AG20443 (cell line): Measurements from ENCODE around the gene ETF1.
A peak's percentile ranks its signal among the peaks of the same experiment; 100 is the strongest.

Experiments used
- DNase-seq: peaks from one replicate; pipeline ENCODE4 v3.0.0; 2012; ENCODE audit warnings: low spot score, mixed read lengths

Gene ETF1

DNA sequence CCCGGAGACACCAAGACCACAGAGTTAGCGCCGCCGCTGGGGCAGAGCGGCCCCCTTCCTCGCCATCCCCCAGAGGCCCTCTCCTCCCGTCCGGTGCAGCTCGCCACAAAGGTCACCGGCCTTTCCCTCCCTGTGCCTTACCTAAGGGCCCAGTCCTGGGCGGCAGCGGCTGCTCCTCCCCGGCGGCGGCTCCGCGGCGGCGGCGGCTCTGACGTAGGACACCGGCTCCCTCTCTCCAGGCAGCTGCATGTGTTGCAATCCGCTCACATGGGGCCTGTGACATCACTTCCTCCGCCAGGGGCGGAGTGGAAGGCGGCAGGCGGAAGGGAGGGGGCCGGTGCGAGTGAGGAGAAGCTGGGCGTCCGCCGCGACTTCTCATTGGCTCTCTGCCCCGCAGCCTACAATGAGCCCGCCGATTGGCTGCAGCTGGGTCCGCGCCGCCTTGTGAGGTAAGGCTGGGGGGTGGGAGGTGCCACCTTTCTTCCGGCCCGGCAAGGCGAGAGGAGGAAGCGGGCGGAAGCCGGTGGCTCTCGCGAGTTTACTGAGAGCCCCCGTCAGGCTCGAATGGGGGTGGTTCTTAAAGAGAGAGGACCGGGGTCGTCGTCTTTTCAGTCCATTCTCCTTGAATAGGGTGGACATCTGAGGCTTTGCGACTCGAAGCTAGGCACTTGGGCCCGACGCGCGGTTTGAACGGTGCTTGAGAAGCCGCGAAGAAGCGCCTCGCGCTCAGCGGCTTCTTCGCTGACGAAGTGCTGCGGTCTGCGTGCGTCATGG lies at the start of gene ETF1:
Gene ETF1, minus strand, starts transcription at position 281 of the 774 bp plus-strand sequence. CDS start 318 bp downstream, outside the sequence.
- peak; percentile 98 for DNase-seq

DNA sequence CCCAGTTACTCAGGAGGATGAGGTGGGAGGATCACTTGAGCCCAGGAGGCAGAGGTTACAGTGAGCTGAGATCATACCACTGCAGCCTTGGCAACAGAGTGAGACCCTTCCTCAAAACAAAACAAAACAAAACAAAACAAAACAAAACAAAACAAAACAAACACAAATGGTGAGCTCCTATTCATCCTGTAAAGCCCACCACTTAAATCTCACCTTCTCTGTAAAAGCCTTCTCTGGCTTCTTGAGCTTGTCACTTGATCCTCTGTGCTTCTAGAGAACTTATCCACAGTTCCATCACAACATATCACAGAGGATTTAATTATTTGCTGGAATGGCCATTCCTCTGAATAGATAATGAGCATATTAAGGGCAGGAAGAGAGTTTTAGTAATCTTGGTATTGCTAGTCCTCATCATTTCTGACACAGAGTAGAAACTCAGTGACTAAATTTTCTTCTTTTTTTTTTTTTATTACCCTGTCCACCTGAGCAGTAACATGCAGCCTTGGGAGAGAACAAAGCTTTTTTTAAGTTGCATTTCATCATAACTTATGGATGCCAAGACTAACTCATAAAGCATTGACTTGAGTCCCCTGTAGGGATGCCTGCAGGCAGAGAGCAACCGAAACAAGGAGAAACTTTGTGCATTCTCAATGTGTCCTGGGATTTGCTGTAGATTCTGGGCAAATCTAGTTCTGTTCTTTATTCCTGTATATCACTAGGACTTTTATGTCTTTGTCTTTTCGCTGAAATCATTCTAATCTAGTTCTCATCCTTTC lies 45.2 kb upstream of the ETF1 start:
- DNase-seq: no peak

DNA sequence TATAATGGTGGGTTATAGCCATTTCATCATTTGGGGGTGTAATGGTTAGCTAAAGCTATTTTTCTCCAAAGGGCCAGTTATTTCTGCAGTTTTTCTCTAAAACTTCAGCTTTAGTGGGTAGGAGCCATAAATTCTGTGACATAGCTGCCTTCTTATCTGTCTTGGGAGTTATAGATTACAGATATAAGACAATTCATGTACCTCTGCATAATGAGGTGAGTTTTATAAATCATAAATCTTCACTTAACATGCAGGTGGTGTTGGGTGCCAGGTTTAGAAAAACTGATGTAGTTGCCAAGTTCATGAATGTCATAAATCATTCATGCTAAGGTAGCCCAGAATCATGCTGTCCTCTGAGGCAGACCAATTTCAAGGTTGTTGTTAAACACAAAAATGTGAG lies 42.1 kb upstream of the ETF1 start:
- DNase-seq: no peak

DNA sequence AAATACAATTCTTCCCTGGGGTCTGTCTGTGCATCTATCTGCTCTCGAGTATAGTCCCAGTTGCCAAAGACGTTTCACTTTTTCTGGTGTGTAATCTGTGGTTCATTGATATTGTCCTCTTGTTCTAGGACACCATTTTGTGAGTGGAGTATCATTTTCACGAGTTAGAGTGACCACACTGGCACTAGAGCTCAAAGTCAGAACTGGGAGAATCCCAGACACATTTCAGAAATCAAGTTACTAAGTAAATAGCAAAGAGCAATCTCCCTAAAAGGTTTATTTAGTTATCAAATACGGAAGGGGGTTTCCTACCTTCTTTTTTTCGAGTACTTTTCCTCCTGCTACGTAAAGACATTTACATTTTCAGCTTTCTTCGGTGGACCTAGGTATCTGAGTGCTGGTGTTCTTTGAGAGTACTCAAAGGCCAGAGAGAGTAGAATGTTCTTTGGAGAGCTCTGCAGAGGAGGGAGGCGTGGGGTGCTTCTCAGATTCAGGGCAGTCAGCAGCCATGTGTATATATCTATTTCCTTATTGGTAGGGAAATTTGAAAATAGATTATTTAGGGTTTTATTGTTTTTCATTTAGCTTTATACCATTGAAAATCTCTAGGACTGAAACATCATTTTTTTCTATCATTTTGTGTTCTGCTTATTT lies 41.1 kb upstream of the ETF1 start:
- DNase-seq: no peak

DNA sequence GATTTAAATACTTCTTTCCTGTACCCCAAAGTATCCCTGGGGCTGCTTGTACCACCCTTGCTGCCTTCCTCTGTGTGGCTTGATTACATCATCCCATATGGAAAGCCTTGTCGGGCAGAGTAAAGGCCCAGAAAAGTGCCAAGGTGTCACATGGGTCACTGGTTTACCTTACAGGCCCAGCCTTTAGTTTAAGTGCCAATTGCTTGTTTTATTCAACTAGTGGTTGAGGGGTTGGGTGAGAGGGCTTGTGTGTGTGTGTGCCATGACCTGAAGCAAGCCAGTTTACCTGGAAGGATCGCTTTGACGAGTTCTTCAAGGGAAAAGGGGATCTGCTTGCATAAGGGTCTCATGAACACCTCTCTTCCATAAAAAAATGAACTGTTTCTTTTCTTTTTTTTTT lies 39.9 kb upstream of the ETF1 start:
- no peak for DNase-seq

DNA sequence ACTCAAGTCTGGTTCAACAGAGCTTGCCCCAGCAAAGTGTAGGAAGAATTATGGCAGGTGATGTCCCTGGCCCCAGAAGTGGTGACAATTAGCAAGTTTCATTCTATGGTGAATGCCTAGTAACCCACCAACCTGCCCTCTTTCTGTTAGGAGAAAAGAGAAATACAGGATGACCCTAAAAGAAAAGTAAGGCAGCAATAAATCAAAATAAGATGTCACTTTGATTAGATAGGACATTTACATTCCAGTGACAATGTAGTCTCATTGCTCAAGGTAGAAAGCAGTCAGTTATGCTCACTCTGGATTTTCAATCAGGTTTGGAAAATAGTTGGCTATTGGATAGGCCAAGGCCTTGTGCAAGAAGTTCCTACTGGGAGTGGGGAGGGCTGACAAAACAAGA lies 37.7 kb upstream of the ETF1 start:
- no peak for DNase-seq

DNA sequence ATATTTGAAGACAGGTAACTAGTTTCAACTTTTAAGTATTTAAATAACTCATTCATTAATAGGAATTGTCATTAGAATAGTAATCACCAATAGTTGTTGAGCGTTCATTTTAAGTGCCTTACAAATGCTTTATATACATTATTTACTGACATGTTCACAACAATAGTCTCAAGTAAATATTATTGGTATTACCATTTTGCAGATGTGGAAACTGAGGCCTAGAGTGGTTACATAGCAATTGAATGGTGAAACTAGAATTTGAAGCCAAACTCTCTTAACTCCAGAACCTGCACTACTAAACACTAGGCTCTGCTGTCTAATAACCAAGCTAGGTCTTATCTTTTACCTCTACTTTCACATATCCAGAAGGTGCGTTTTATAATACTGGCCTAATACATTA lies 37.0 kb upstream of the ETF1 start:
- no peak for DNase-seq

DNA sequence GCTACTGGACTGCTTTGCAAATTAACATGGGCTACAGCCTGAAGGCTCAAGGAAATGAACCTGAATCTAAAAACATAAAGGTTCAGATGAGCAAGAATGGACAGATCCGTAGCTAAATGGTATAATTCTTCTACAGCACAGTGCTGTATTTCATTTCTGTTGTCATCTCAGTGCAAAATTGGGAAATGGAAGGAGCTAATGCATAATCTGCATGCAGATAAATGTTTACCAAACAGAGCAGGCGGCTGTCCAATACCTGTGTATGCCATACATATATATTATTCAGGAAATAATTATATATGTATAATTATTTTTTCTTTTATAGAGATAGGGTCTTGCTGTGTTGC lies 36.5 kb upstream of the ETF1 start:
- no peak for DNase-seq

DNA sequence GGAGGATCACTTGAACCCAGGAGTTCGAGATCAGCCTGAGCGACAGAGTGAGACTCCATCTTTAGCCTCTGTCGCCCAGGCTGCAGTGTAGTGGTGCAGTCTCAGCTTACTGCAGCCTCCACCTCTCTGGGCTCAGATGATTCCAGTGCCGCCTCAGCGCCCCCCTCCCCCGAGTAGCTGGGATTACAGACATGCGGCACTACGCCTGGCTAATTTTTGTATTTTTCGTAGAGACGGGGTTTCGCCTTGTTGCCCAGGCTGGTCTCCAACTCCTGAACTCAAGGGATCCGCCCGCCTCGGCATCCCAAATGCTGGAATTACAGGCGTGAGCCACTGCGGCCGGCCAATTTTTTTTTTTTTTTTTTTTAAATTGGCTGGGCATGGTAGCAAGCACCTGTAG lies 34.4 kb upstream of the ETF1 start:
- no peak for DNase-seq

DNA sequence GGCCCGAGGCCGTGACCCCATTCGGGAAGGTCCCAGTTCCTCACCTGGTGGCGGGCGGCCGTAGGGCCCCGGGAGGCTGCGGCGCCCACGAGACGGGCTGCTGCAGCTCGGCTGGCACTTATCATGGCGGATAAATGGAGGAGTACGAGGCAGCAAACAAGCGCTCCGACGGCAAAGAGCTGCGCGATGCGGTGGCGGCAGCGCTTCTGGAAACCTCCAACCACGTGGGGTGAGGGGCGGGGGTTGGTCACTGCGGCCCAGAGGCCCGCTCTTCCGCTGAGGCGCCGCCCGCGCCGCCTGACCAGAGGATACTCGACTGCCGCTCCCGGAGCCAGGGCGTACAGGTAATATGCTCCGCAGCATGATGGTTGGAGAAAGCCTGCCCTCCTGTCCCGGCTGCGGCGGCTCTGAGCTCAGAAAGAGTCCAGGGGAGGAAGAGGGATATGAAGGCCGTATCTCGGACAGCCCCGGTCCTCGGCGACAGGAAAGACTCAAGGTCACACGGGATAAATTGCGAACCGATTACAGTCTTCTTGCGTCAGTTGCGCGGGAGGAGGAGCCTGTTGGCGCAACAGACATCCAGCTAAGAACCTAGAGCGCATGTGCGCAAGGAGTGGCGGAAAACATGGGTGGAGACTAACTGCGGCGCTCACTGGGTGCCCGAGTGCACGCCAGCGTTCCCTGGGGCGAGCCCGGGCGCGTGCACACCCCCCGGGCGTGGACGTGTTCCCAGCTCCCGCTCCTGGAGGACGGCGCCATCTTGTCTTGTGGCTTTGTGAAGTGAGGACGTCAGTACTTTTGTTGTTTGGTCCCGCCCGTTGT lies 32.4 kb upstream of the ETF1 start, which contains the start of gene HSPA9:
Gene HSPA9, minus strand, starts transcription at position 208 of the 822 bp plus-strand sequence. Its CDS starts 83 bp downstream, at position 125.
- DNase-seq: peak; percentile 100

DNA sequence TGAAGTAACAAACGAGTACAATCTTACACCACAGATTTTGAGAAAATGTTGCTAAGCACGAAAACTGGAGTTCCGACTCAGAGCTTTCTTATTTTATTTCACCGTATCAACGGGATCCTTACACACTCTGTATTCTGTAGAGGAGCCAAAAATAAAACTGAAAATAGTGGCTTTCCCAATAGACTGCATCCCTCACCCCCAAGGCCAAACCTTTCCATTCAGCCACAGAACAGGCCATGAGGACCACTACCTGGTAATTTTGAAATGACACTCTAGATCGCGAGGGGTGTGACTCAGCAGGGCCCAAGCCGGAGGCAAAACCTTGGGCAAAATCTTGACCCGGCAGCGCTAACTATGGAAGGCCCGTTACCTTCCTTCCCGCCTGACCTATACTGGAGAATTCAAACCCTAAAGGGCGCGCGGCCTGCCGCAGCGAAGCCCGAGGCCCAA lies 31.7 kb upstream of the ETF1 start:
- DNase-seq: no peak

DNA sequence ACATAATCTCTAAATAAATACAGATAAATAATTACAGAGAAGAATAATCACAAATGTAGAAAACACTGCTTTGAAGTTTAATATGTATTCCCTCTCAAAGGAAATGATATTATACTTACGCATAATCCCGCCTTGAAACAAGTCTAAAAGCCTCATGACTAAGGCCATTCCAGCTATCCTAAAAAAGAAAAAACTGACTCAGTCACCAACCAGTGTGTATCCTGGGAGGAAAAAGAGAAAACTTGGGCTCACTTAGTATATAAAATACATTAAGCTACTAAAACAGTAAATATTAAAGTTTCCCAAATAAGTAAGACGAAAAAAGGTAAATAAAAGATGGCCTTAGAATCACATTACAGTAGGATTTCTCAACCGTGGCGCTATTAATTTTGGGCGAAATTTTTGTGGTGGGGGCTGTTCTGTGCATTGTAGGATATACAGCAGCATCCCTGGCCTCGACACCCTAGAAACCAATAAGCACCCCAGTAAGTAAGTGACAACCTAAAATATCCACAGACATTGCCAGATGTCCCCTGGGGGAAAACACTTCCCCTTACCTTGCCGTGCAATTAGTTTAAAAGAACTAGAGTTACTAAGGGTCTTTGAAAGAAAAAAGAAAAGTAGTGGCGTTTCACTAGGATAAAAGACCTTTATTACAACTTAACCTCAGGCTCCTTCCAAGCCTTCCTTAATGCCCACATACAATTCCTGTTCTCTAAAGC lies 31.1 kb upstream of the ETF1 start:
- no peak for DNase-seq

DNA sequence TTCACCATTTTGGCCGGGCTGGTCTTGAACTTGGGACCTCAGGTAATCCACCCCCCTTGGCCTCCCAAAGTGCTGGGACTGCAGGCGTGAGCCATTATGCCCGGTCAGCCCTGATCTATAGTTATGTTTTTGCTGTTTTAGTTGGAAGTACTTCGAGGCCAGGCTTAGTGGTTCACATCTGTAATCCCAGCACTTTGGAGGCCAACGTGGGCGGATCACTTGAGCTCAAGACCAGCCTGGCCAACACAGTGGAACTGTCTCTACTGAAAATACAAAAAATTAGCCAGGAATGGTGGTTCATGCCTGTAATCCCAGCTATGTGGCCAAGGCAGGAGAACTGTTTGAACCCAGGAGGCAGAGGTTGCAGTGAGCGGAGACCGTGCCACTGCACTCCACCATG lies 30.2 kb upstream of the ETF1 start:
- no peak for DNase-seq

DNA sequence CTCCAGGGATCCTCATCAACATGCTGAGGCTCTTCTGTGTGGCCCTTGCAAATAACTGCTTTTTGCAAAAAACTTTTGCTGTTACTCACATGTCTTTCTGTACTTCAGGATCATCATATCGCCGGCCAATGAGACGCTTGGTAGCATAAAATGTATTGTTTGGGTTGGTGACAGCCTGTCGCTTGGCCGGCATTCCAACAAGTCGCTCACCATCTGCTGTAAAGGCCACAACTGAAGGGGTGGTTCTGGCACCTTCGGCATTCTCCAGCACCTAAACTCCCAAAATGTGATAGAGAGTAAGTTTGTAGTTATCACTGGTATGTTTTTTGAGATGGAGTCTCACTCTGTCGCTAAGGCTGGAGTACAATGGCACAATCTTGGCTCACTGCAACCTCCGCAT lies 27.8 kb upstream of the ETF1 start:
- DNase-seq: no peak

DNA sequence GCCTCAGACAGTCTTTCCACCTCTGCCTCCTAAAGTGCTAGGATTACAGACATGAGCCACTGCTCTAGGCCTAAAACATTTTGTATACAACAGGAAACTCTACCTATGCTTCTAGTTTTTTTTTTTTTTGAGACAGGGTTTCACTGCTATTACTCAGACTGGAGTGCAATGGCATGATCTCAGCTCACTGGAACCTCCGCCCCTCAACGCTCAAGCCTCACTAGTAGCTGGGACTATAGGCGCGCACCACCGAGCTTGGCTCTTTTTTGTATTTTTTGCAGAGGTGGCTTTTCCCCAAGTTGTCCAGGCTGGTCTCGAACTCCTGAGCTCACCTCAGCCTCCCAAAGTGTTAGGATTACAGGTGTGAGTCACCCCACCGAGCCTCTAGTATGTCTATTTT lies 26.7 kb upstream of the ETF1 start:
- DNase-seq: no peak

DNA sequence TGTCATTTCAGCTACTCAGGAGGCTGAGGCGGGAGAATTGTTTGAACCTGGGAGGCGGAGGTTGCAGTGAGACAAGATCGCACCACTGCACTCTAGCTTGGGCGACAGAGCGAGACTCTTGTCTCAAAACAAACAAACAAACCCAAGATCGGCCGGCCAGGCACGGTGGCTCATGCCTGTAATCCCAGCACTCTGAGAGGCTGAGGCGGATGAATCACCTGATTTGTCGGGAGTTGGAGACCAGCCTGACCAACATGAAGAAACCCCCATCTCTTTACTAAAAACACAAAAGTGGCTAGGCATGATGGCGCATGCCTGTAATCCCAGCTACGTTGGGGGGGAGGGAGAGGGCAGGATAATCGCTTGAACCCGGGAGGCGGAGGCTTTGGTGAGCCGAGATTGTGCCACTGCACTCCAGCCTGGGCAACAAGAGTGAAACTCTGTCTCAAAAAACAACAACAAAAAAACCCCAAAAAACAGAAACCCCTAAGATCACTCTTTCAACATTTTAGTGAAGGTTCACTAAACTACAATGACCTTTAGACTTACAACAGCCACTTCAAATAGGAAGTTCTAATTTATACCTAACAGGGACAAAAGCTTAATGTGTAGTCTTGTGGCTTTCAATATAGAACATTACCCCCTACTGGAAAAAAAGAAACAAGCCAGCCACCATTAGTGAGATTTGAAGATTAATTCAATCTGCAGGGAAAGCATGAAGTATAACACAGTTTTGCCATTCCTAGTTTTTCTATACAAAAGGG lies 25.2 kb upstream of the ETF1 start:
- no peak for DNase-seq

DNA sequence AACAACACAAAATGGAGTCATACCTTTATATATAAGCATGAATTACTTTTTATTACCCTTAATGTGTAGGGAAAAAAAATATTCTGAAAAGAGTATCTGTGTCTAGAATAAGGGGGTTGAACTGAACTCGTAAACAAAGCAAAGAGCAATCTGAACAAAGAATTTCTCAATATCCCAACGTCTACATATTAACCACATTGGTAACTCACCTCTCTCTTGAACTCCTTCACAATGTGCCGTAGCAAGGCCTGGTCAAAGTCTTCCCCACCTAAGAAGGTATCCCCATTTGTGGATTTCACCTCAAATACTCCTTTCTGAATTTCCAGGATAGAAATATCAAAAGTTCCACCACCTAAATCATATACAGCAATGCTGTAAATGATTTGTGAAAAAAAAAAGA lies 23.8 kb upstream of the ETF1 start:
- DNase-seq: no peak

DNA sequence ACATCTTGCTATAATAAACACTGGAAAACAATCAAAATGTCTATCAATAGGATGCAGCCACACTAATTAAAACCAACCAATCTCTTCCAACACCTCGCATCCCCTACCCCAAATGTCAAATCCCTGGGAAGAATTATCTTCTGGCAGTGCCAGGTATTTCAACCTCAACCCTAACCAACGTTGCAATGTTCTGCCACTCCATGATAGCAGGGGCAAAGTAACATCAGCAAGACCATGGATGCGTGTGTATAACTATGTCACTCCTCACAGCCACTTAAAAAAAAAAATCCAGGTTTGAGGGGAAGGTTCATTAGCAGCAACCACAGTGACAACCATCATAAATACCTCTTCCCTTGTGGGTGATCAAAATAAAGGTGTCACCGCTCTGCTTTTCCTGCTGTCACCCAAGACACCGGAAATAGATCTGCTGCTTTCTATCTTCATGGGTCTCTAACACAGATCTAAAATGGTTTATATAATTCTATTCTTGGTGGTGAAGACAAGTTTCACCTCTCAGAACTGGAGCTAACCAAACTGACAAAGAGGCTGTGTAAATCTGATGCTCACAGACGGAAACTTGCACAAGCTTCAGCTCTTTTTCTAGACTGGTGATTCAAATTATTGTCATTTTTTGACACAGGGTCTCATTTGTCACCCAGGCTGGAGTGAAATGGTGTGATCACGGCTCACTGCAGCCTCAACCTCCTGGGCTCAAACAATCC lies 22.2 kb upstream of the ETF1 start:
- DNase-seq: no peak

DNA sequence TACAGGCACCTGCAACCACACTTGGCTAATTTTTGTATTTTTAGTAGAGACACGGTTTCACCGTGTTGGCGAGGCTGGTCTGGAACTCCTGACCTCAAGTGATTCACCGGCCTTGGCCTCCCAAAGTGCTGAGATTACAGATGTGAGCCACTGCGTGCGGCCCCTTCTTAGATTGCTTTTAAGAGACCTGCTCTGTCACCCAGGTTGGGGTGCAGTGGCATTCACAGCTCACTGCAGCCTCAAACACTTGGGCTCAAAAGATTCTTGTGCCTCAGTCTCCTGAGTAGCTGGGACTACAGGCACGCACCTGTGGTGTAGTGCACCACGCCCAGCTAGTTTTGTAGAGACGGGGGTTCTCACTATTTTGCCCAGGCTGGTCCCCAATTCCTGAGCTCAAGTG lies 21.2 kb upstream of the ETF1 start:
- no peak for DNase-seq
